Left cardiac atrium (tissue), 4 donors: ENCODE data around the gene CACNA2D1. TPM values are rescaled to one million over a fixed set of nuclear protein-coding genes. Genes with fewer than 3 reads are reported as not detected.
"Not testable (repeated sequence)": the region's sequence is repeated elsewhere in the genome, so short reads cannot be mapped to it uniquely, and the experiment has no call there.

Source experiments
- ATAC-seq, 2 donors: fragments of 200-7000 bp; cut with Tn5 transposase; one replicate each; pipeline ENCODE4 v1.9.1; 2020; ENCODE audit warnings: mild to moderate bottlenecking in 2 of 2, moderate library complexity in 2 of 2
- DNase-seq: peaks from one replicate; pipeline ENCODE4 v3.0.0-alpha.2; 2020
- intact Hi-C, 2 donors: fragments of 100-400 bp; cut with DNase I; formaldehyde crosslinking; loops; one replicate each; pipeline versions ENCODE4 v1.14.1 to v1.15.1; 2022 to 2023
- total RNA-seq, 2 donors: library from RNA; stranded (reverse); fragmentation: NEBNext Ultra II Directional; extraction: Animal tissue kit (Norgen Biotek cat#: 25700); gene quantifications; one replicate each; pipeline ENCODE4 v1.2.1, GENCODE V29; 2021
- donor health status: DM: no; HTN: yes; CAD: no.
- donor health status: DM: no; HTN: yes; CAD: no; lungs with severe emphysema.
- donor health status: DM: yes; HTN: yes; CAD: no.
- donor health status: Dilated cardiomyopathy.

CACNA2D1 gene
- total RNA-seq, 2 donors from 2014 or later: 29.5 to 39.8 TPM

DNA sequence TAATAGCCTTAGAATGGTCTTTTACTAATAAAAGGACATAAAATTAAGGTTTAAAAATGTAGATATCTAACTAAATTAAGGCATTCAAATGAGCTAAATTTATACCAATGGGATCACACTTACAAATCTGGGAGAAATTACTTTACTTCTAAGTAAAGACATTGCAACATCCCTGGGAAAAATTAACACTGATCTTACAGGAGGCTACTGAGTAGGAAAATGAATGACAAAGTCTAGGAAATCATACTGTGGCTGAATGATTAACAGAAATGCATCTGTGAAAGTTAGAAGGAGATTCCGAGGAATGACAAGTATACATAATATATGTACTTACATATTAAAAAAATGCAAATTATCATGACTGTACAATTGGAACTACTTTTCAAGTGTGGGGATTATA is 38.3 kb downstream of the CACNA2D1 start:
- intact Hi-C loops: no loop called here
- DNase-seq (no peak), ATAC-seq (no peak)

DNA sequence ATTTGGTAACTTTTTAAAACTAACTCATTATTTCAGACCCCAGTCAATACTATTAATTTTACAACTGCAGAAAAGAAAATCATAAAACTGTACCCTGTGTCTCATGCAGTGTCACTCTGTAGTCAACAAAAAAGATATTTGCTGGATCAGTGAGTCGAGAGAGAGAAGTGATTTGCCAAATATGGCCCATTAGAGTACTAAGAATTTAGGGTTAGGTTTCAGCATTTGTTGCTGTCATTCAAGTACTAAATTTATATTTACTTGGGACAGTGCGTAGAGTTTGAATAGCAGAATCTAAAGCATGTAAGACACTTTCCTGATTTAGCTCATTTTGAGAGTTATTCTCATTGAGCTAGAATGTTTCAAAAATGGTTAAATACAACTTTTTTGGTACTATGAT is 38.9 kb downstream of the CACNA2D1 start:
- DNase-seq (no peak), ATAC-seq (no peak)
- intact Hi-C loops: no loop called here

DNA sequence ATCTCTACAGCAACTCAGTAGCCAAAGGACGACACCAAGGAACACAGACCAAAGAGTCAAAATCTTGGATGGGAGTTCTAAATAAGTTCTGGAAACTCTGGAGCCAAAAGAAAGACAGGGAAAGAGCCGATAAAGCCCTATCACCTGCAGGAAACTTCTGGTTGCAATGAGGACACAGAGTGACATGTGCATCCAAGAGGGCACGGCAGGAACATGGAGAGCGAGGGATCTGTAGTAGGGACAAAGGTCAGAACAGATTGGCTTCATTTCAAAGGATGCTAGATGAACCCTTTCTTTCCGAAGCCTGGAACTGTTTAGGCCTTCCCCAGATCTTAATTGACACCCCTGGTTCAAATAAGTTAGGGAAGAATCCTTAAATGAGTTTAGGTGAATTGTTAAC is 39.5 kb downstream of the CACNA2D1 start:
- no peak for DNase-seq
- intact Hi-C loops: no loop called here
- ATAC-seq: no peak

DNA sequence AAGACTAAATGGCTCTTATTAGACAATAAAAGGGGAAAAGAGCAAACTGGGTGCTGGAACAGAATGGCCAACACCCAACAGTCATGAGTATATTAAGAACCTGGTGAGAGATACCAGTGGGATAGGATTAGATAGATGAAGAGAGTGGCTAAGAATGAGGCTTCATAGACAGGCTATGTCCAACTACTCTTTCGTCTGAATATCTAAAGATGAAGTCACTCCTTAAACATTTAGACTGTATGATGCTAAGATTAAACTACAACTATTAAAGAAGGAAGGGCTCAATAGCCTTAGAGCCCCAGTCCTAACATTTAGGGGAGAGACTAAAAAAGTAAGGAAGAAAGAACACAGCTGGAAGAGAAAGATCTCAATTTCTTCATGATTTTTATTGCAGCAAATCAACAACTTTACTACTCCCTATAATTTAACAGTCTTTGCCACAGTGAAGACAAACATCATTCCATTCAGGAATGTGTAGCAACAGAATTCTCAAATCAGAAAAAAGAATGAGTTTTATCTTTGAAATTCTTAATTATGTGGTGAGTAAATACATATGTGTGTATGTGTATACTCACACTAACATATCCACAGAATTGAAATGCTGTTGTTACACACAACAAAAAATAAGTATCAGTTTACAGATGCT is 45.6 kb downstream of the CACNA2D1 start:
- intact Hi-C loops: no loop called here
- DNase-seq: no peak
- peak in 1 of 2 donors; percentile 49 for ATAC-seq

DNA sequence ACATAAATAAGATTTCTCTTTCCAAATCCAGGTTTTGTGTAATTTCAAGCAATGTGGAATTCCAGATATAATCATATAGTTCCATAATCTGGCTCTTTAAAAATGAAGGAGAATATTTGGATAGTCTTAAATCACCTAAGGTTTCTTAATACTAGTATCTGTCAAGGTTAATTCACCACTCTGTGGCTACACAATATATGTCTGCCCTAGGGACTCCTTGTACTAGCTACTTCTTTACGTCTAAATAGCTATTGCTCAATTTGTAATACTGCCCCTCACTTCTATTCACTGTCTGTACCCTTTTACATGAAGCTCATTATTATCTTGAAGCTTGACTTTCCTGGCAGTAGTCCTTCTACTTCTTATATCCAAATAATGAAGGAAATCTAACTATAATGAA is 47.2 kb downstream of the CACNA2D1 start:
- no peak for DNase-seq
- ATAC-seq: no peak
- intact Hi-C loops: no loop called here

DNA sequence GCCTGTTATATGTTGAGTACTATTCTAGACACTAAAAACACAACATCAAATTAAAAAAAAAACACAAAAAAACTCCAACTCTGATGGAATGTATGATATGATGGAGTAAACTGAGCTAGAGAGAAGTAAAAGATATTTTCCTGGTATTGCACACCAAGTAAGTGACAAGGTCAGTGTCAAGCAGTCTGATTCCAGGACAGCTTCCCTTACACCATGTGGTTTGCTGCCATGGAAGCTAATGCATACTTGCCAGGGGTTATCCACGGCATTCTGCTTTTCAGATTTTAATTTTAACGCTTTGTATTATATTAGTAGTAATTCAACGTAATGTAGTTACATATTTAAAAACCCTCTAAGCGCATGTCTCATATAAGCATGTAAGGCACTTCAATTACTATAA is 48.4 kb downstream of the CACNA2D1 start:
- no peak for ATAC-seq
- intact Hi-C loops: no loop called here

DNA sequence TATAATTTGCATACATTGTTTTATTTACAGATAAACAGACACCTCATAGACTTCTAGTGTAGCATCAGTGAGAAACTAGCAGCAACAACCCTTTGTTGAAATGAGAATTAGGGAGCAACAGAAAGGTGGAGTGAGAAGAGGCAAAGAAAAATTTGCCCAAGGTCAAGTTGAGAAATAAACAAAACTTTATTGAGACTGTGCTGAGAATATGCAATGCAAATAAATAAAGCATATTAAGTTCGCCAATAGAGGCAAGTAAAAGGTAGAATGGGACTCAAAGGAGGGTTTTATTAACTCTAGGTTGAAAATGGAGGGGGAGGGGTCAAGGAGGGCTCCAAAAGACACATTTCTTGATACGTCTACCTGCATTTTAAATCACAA is 49.7 kb downstream of the CACNA2D1 start:
- no peak for DNase-seq
- intact Hi-C loops: no loop called here
- ATAC-seq: no peak

More for the DNA sequence above, 48.4 kb downstream of the CACNA2D1 start:
- no peak for DNase-seq

DNA sequence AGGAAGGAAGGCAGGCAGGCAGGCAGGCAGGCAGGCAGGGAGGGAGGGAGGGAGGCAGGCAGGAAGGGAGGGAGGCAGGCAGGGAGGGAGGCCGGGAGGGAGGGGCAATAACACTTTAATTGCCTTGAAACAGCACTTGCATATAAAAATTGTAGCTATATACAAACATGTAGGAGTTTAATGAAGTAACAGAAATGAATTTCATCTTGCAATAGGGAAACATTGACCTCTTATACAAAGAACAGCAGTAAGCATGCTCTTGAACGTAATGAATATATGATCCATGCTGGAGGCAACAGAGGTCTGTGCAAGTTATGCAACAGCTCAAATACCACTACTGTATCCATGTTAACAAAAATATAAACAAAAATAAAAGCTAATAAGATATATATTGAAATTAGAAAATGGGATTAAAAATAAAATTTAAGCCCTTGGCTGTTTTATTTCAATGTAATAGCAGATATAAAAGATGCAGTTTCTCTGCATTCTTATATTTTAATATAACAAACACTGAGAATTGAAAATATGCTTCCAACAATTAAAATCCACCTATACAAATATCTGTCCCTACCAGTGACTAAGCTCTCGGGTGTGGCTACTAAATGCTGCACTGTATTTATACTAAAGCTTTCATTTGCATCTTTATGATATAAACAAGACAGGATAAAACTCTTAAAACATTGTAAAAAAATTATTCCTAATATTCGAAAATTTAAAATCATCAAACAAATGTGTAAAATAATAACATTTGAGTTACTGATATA is 50.3 kb downstream of the CACNA2D1 start:
- no peak for DNase-seq
- ATAC-seq: no peak
- intact Hi-C loops: no loop called here

DNA sequence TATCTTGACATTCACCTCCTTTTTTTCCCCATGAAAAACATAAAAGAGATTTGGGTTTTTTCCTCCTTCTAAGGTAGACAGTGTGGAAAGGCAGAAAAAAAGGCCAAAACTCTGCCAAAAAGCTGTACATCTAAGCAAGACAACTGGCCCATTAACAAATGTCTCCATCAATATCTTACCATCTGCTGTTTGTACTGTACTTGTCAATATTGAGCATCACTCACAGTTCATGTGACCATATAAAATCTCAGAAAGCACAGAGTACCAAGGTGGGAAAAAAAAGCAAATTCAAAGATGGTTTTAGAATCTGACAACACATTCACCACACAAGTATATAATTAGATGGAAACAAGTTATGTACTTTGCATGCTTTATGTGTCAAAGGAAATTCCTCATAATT is 52.6 kb downstream of the CACNA2D1 start:
- intact Hi-C loops: no loop called here
- no peak for ATAC-seq

DNA sequence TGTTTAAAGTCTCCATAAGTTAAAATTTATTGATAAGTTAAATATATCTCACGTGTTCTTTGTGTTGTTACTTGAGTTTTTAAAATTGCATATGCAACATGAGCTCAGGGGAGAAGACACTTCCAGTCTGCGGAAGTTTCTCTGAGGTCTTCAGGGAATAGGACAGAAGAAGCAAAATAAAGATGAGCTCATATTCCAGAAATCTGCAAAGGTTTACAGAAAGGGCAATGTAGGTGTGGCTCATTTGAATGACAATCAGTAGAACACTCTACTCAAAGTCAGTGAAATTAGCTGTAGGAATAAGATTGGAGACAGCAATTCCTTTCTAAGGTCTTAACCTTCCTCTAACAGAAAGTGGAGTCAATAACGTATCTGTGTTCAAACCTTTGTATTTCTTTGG is 53.7 kb downstream of the CACNA2D1 start:
- intact Hi-C loops: no loop called here
- no peak for ATAC-seq
- DNase-seq: no peak

More for the DNA sequence above, 52.6 kb downstream of the CACNA2D1 start:
- DNase-seq: no peak

DNA sequence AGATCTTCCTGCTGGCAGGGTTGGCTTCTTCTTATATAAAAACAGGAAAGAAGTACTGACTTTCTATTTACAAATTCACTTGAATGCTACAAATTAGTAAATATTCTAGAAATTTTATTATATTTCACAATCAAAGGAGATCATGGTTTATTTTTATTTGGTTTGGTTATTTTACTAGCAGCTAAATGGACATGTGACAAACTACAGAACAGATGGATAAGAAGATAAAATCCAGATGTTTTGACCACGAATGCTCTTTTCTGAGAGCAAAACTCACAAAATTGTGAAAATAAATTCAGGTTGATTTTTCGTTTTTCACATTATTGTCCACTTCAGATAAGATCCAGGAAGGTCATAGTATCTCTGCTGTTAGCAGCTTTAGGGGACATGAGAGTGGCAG is 55.4 kb downstream of the CACNA2D1 start:
- intact Hi-C loops: no loop called here
- no peak for DNase-seq
- ATAC-seq: no peak

DNA sequence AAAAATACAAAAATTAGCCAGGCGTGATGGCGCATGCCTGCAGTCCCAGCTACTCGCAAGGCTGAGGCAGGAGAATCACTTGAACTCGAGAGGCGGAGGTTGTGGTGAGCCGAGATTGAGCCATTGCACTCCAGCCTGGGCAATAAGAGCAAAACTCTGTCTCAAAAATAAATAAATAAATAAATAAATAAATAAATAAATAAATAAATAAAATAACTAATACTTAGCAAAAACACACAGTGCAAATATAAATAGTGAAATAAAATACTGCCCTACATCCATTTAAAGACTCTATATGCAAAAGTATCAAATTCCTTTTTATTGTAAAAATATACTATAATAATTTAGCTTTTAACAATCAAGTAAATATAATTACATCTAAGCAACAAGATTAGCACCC is 57.0 kb downstream of the CACNA2D1 start:
- intact Hi-C loops: not testable (repeated sequence)

DNA sequence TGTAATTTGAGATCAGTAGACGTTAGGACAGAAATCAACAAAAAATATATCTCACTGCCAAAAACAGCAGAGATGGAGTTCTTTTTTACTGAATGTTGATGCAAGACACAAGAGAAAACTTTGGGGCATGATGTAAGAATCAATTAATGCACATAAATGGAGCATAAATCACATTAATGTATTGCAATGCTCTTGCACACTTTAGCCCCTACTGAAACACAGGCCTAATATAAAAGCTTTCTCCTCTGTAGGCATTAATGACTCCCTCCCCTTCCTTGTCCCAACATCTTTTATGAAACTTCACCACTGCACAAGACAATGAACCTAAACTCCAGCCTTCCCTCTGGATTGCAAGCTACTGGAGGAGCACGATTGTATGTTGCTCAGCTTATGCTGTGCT is 58.8 kb downstream of the CACNA2D1 start:
- ATAC-seq: no peak
- intact Hi-C loops: no loop called here

More for the DNA sequence above, 57.0 kb downstream of the CACNA2D1 start:
- not testable (repeated sequence) for DNase-seq, ATAC-seq

DNA sequence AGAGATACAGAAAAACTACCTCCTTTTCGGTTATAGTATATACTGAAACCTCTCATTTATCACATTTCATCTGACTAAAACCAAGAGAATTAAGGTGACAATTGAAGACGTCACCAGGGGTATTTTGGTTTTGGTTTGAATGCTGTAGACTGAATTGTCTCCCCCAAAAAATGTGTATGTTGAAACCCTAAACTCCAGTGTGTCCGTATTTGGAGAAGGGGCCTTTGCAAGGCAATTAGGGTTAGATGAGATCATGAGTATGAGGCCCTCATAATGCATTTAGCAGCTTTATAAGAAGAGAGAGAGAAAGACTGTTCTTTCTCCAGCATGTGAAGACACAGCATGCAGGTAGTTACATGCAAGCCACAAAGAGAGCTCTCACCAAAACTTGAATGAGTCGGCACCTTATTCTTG is 59.5 kb downstream of the CACNA2D1 start:
- intact Hi-C loops: no loop called here
- ATAC-seq: no peak
- DNase-seq: no peak

More for the DNA sequence above, 58.8 kb downstream of the CACNA2D1 start:
- DNase-seq: no peak

DNA sequence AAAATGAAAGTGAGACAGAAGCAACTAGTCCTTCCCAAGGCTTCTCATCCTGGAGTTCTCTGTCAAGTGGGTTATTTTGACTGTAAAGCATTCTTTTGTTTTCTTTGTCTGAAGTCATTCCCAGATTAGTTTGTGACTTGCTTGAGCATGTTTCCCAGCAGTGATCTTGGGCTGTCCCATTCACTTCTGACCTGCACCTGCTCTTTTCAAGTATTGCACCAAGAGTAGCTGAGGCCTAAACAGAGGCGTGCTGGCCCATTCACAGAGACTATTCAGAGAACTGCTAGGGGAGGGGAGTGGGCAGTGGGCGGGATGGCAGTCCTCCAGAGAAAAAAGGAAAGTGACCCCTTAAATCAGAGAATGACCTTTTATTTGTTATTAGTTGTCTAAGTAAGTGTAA is 61.3 kb downstream of the CACNA2D1 start:
- ATAC-seq: no peak
- no peak for DNase-seq
- intact Hi-C loops: no loop called here

DNA sequence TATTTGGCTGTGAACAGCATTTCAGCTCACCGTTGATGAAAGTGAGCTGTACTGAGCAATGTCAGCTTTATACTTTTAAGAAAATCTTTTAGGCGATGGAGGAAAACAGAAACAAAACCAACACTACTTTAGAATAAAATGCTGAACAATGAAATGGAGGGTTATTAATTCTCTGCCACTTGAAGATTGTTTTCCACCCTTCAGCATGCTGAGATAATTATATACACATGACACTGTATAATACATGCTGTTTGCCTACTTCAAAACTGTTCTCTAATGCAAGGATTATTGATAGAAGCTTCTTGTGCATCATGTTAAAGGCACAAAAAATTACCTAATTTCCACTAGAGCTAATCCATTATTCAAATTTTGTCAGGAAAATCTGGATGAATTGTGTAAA is 66.8 kb downstream of the CACNA2D1 start:
- intact Hi-C loops: loop anchor here in 1 of 2 donors (10.0 kb wide), 1 partner anchor 68 kb away; the partner anchor contains the start of gene CACNA2D1
- DNase-seq: no peak
- no peak for ATAC-seq

DNA sequence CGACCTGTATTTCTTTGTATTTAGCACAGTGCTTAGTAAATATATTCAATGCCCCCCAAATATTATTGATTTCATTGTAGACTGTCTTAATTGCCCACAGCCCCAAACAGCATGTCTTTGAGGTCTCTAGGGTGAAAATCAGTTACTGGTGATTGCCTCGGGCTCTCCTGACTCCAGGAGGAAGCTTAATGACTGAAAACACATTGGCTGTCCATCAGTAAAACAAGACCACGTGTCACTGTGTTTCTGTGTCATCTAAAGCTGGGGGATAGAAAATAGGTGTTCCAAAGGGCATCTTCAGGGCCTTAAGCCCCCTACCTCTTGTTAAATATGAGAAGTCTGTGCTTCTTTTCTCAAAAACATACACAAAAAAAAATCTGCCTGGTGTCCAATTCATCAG is 67.9 kb downstream of the CACNA2D1 start:
- intact Hi-C loops: loop anchor here in 1 of 2 donors (10.0 kb wide), 1 partner anchor 69 kb away; the partner anchor contains the start of gene CACNA2D1
- ATAC-seq (no peak), DNase-seq (no peak)

DNA sequence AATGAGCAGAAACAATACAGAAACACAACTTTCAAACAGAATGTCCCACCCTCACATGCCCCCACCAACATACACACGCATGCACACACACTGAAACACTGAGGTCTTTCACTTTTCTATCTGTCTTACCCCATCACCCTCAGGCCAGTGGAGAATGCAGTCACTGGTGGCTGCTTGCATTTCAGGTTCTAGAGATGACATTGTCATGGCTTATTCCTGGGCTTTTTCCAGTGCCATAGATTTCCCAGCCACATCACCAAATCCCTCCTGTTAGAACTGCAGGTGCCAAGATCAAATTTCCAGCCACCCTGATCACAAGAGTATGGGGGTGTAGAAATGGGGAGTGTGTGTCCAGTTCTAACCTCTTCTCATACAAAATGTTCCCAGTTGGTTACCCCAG is 68.4 kb downstream of the CACNA2D1 start:
- ATAC-seq: no peak
- intact Hi-C loops: loop anchor here in 1 of 2 donors (10.0 kb wide), 1 partner anchor 70 kb away; the partner anchor contains the start of gene CACNA2D1

DNA sequence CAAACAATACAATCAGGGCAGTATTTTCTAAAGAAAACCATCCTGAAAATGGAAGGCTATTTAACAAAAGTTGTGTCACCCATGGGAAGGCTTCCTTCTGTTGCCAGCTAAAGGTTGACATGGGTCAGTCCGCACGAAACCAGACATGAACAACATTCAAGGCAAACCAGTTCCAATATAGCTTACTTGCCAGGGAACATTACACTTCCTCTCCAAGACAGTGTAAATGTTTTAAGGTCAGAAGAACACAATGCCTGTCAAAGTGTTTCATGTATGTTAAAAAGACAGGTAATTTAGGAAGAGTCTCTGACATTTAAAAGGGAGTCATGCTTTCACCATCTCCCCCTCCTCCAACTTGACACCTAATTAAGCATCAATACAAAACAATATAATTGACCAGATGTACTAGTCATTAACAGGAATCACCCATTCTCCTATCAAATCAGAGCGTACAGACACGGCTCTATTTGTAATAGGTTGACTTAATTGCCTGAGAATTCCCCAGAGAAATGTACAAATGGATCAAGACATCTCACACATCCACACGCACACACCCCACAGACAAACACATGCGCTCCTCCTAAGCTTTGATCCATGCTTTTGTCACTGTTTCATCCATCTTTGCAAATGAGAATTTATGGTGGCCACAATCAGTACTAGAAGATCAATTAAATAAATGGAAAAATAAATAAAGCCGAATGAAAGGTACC is 69.5 kb downstream of the CACNA2D1 start:
- intact Hi-C loops: loop anchor here in 1 of 2 donors (10.0 kb wide), 1 partner anchor 71 kb away; the partner anchor contains the start of gene CACNA2D1
- DNase-seq (no peak), ATAC-seq (peak in 1 of 2 donors; percentile 27)

More for the DNA sequence above, 68.4 kb downstream of the CACNA2D1 start:
- DNase-seq: no peak

DNA sequence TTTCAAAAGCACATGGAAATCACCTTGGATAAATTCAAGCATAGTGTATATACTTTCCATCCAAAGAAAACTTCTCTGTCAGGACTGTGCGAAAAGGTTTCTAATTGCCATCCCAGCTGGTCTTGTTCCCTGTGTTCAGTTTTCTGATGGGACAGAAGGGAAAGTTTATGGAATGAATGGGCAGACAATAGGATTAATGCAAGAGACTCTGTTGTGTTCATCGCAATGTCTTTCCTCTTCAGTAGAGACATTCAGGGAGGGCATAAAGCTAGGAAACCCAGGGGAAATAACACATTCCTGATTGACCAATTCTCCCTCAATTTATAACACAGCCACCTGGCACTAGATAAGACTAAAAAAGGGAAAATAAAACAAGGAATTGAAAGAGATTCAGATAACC is 78.9 kb downstream of the CACNA2D1 start:
- ATAC-seq (no peak), DNase-seq (no peak)
- intact Hi-C loops: no loop called here
